ENCODE data around the gene HEBP2. TPM values are rescaled to one million over a fixed set of nuclear protein-coding genes. Genes with fewer than 3 reads are reported as not detected.

HEBP2 gene
- total and polyA plus RNA-seq, 2 of the 4 experiments (the other 2 are of a cell fraction) = 3.9 to 6.1 TPM

GRCh38 chr6:138430361-138431145 is 26.5 kb downstream of the HEBP2 start:
- Histone ChIP-seq H3K27ac (ENCODE audit: insufficient read depth, low read length) (no peak overlapping the region), H3K14ac (replicated peaks; ENCODE audit: low read depth, low read length) (no peak overlapping the region), H3K9me1 (ENCODE audit: insufficient read depth, low read length) (peaks cover 6% of the 10 kb centered on the region), H2BK5ac (ENCODE audit: low read depth, low read length, poor library complexity, severe bottlenecking) (no peak overlapping the region), H2AFZ (replicated peaks; ENCODE audit: low read length, poor library complexity) (no peak overlapping the region), H4K8ac (ENCODE audit: low read depth in 2 of 2, low read length in 2 of 2) (no peak overlapping the region), H4K20me1 (ENCODE audit: insufficient read depth, low read length) (no peaks in the 10 kb centered on the region), H4K5ac (ENCODE audit: low read depth, low read length) (no peak overlapping the region), H3K9me3 (ENCODE audit: control insufficient read depth, insufficient read depth, low read length) (no peaks in the 10 kb centered on the region), H3K4me3 (ENCODE audit: insufficient read depth, low read depth, low read length) (no peak overlapping the region), H3K27me3 (ENCODE audit: control insufficient read depth, insufficient read depth, low read length) (no peaks in the 10 kb centered on the region), H2AK5ac (ENCODE audit: low read depth, low read length) (no peak overlapping the region), H3K23ac (ENCODE audit: low read depth, low read length) (no peak overlapping the region), H2AK9ac (replicated peaks; ENCODE audit: low read depth, low read length, poor library complexity) (no peak overlapping the region), H2BK20ac (ENCODE audit: low read depth, low read length) (no peak overlapping the region; the same call in 1 of the 2 replicates), H3K4me1 (ENCODE audit: control insufficient read depth, insufficient read depth, low read length) (peaks cover 7% of the 10 kb centered on the region; the same call in 1 of the 2 replicates), H3K18ac (ENCODE audit: low read depth, low read length) (no peak overlapping the region), H3K56ac (ENCODE audit: extremely low read depth, insufficient read depth, low read length) (no peak overlapping the region), H3K4me2 (ENCODE audit: low read depth, low read length) (no peak overlapping the region), H3K9ac (ENCODE audit: low read depth, low read length) (no peak overlapping the region), H4K91ac (ENCODE audit: insufficient read depth, low read depth, low read length) (no peak overlapping the region), H2BK120ac (ENCODE audit: low read depth, low read length) (no peak overlapping the region), H3K79me1 (ENCODE audit: low read depth in 1 of 2, low read length in 2 of 2) (no peaks in the 10 kb centered on the region), H2BK15ac (ENCODE audit: low read depth, low read length) (no peak overlapping the region), H3K36me3 (ENCODE audit: control insufficient read depth, insufficient read depth, low read length) (peaks cover 11% of the 10 kb centered on the region), H3K4ac (ENCODE audit: low read depth, low read length) (no peak overlapping the region)
- CTCF ChIA-PET = interaction anchor here (1.1 to 2.5 kb wide), 2 partner anchors 14 to 79 kb away, joined by 3 to 8 read pairs; no protein-coding TSS in a partner anchor
- ATAC-seq (ENCODE audit: low read depth) (no peak), DNase-seq (no peak)
- 94% methylated on average over 12 of the region's 29 CpGs; no CpG with 5 or more reads in 1 of the 2 experiments for WGBS, 2 experiments (ENCODE audit: extremely low coverage in 2 of 2, insufficient read length in 1 of 2)
- no TSS peak for BruUV-seq (replicated peaks)
- dilution Hi-C loops (cut with HindIII; ENCODE audit: low sequenced_read_pairs, unreplicated experiment) (no loop called here), intact Hi-C loops (cut with micrococcal nuclease) (no loop called here), in situ Hi-C loops (cut with MboI; ENCODE audit: low sequenced_read_pairs) (loop anchor here (5.0 kb wide), 3 partner anchors 82 to 332 kb away; no protein-coding TSS in a partner anchor)
- POLR2A ChIA-PET (ENCODE audit: unreplicated experiment) = no interaction called here
- TF ChIP-seq USF2 (IDR thresholded peaks at IDR 0.05; ENCODE audit: low read depth, low read length) (no peak), FOS (IDR thresholded peaks at IDR 0.05; ENCODE audit: low read depth, low read length) (no peak), CEBPB (IDR thresholded peaks at IDR 0.05; ENCODE audit: low read depth, low read length) (no peak), MXI1 (IDR thresholded peaks at IDR 0.05; ENCODE audit: borderline replicate concordance, low read depth, low read length) (no peak), MAFK (IDR thresholded peaks at IDR 0.05; ENCODE audit: low read depth, low read length) (no peak), MAZ (IDR thresholded peaks at IDR 0.05; ENCODE audit: borderline replicate concordance, low read depth, low read length) (no peak), BHLHE40 (IDR thresholded peaks at IDR 0.05; ENCODE audit: low read depth, low read length) (no peak), CHD1 (IDR thresholded peaks at IDR 0.05; ENCODE audit: low read depth, low read length) (no peak), RAD21 (IDR thresholded peaks at IDR 0.05; ENCODE audit: low read length) (no peak), SMC3 (IDR thresholded peaks at IDR 0.05; ENCODE audit: low read depth, low read length) (no peak), POLR2A (IDR thresholded peaks at IDR 0.05; ENCODE audit: low read depth, low read length) (no peak), RFX5 (IDR thresholded peaks at IDR 0.05; ENCODE audit: low read depth, low read length) (no peak), RCOR1 (IDR thresholded peaks at IDR 0.05; ENCODE audit: insufficient replicate concordance, low read length) (no peak), NFE2L2 (IDR thresholded peaks at IDR 0.05; ENCODE audit: low read depth, low read length) (no peak)
- TF ChIP-seq, protein P1, sequence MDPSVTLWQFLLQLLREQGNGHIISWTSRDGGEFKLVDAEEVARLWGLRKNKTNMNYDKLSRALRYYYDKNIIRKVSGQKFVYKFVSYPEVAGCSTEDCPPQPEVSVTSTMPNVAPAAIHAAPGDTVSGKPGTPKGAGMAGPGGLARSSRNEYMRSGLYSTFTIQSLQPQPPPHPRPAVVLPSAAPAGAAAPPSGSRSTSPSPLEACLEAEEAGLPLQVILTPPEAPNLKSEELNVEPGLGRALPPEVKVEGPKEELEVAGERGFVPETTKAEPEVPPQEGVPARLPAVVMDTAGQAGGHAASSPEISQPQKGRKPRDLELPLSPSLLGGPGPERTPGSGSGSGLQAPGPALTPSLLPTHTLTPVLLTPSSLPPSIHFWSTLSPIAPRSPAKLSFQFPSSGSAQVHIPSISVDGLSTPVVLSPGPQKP (IDR thresholded peaks at IDR 0.05; ENCODE audit: borderline replicate concordance, low read depth, low read length) = no peak
